Lower leg skin (tissue), 4 donors: ENCODE results near the gene BAHCC1. TPM values are rescaled to one million over a fixed set of nuclear protein-coding genes. Genes with fewer than 3 reads are reported as not detected.
A peak's percentile ranks its signal among the peaks of the same experiment; 100 is the strongest.

Experiments
- DNase-seq, 2 donors: peaks; one replicate each; pipeline ENCODE4 v3.0.0-alpha.2; 2019; ENCODE audit warnings: low spot score in 2 of 2
- H3K4me3 ChIP-seq: fragments of 200-600 bp; sonication (generic); 2 replicates; pipeline ENCODE4 v1.5.1; 2017; ENCODE audit warnings: mild to moderate bottlenecking, low read depth; ENCODE audit not compliant: poor library complexity, severe bottlenecking
- POLR2A ChIP-seq, 2 donors: fragments of 450-650 bp; IDR thresholded peaks; one replicate each; pipeline ENCODE4 v1.6.1; 2016 to 2017; ENCODE audit warnings: antibody characterized with exemption in 2 of 2, mild to moderate bottlenecking in 1 of 2, moderate library complexity in 1 of 2
- WGBS, 2 donors: methylation state at CpG; one replicate each; pipeline ENCODE4 v1.1.5; 2018; 5-methylcytosine and 5-hydroxymethylcytosine counted together
- intact Hi-C: fragments of 100-400 bp; cut with DNase I; formaldehyde crosslinking; loops from one replicate; pipeline ENCODE4 v1.15.0; 2023; ENCODE audit warnings: low total_unique reads
- total RNA-seq, 4 donors: library from RNA; depleted of rRNA; stranded (reverse); fragments of >200 nt; gene quantifications; one replicate each; pipeline ENCODE4 v1.1.0, GENCODE V29; 2016
- TF ChIP-seq, protein P1 (sequence below), 3 donors: fragments of 450-650 bp; IDR thresholded peaks; one replicate each; pipeline ENCODE4 v1.5.1; 2016; ENCODE audit warnings: antibody characterized with exemption in 3 of 3, mild to moderate bottlenecking in 3 of 3, moderate library complexity in 2 of 3

The BAHCC1 gene
- total RNA-seq, 4 donors from 2014 or later, result 4.1 to 14.2 (median 10.0) TPM

DNA sequence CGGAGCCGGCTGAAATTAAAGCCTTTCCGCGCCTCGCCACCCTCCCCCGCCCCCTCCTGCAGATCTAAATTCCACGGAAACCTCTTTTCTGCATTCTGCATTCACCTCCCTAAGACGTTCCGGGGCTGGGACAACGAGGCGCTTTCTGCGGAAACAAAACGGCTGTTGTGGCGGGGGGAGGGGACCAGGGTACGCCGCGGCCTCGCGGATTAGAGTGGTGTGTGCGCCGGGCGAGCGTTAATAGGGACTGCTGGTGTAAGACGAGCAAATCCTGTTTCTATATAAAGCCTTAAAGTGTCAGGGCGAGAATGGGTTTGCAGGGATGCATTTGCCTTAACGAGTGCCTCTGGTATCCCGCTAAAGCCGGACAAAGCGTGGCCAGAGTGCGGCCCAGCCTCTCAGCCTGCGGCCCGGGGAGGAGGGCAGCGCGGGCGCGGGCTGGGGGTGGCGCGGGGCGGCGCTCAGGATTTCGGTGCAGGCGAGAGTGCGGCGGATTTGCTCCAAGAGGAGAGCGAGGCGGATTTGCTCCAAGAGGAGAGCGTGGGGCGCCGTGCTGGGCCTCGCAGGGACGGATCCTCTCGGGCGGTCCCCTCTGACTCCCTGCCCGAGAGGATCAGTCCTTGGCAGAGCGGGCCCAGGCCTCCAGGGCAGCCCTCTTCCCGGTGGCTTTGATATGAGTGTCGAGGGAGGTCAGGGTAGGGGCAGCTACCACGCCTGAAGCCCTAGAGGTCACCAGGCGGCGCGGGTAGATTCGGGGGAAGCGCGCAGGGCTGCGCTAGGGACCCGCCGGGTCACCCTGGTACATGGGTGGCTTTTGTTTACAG is 5.1 kb downstream of the BAHCC1 start:
- TF ChIP-seq POLR2A (IDR thresholded peaks at IDR 0.05), result no peak
- TF ChIP-seq, protein P1, sequence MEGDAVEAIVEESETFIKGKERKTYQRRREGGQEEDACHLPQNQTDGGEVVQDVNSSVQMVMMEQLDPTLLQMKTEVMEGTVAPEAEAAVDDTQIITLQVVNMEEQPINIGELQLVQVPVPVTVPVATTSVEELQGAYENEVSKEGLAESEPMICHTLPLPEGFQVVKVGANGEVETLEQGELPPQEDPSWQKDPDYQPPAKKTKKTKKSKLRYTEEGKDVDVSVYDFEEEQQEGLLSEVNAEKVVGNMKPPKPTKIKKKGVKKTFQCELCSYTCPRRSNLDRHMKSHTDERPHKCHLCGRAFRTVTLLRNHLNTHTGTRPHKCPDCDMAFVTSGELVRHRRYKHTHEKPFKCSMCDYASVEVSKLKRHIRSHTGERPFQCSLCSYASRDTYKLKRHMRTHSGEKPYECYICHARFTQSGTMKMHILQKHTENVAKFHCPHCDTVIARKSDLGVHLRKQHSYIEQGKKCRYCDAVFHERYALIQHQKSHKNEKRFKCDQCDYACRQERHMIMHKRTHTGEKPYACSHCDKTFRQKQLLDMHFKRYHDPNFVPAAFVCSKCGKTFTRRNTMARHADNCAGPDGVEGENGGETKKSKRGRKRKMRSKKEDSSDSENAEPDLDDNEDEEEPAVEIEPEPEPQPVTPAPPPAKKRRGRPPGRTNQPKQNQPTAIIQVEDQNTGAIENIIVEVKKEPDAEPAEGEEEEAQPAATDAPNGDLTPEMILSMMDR (IDR thresholded peaks at IDR 0.05), result no peak
- intact Hi-C loops, result no loop called here
- no peak for DNase-seq
- H3K4me3 ChIP-seq, result peak overlapping the region; percentile 67
- WGBS, 2 donors, result 2 to 8% methylated on average over 65 of the region's 67 CpGs

DNA sequence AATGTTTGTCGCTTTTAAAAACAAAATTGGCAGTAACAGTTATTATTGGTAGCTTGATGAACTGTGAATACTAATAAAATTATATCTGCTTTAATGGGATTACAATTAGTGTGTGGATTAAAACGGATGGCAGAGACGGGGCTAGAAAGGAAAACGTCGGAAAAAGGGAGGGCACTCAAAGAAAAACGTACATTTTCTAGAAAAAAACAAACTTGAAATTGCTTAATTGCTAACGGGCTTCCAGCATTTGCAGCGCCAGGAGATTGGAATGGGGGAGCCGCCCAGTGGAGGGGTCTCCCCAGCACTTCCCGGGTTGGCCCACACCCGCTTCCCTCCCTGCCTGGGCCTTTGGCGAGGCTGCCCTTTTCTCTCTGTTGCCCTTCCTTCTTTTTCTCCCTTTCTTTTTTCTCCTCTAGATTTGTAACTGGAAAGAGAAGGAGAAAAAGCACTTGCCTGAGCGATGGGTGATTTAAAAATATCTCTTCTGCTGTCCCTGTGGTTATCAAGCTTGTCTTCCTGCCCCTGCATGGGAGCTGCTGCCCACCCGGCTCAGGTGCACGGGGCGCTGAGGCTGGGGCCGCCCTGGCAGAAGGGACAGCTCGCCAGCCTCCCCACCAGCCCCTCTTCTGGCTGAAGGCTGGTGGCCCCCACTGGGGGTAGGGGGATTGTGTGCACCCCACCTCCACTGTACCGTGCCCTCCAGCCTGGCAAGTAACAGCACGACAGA is 5.9 kb downstream of the BAHCC1 start:
- TF ChIP-seq, protein P1 (IDR thresholded peaks at IDR 0.05), result no peak
- no peak for TF ChIP-seq POLR2A (IDR thresholded peaks at IDR 0.05)
- 35 to 36% methylated on average over 20 of the region's 20 CpGs for WGBS, 2 donors
- DNase-seq, result no peak
- intact Hi-C loops, result no loop called here
- H3K4me3 ChIP-seq, result no peak overlapping the region

DNA sequence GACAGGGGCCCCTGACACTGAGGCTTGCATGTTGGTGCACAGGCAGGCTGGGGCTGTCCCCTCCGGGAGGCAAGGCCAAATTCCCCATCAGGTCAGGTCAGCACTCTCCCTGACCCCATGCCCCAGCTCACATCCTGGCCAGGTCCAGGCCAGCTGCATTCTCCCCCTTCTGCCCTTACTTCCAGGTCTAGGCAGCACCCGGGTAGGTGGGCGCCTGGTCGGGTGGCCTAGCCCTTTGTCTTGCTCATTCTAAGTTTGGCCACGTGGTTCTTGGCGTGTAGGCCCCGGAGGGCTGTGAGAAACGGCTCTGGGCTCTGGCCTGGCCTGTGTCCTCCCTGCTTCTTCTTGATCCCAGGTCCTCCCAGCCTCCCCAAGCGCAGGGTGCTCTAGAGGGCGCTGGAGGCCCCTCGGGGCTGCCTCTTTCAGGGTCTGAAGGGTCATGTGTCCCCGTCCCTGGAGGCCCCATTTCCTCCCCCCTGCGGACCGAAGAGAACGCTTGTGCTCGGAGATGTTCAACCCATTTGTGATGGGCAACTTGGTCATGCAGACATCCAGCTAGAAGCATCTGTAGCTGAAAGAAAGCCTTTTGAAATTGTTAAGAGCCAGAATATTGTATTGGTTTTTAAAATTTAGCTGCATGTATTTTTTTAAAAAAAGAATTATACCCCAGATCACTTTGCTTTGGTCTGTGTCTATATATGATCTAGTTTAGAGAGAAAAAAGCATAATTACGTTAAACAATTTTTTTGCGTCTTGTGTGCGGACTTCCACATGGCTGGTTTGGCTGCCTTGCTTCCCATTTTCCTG is 6.7 kb downstream of the BAHCC1 start:
- no peak for DNase-seq

DNA sequence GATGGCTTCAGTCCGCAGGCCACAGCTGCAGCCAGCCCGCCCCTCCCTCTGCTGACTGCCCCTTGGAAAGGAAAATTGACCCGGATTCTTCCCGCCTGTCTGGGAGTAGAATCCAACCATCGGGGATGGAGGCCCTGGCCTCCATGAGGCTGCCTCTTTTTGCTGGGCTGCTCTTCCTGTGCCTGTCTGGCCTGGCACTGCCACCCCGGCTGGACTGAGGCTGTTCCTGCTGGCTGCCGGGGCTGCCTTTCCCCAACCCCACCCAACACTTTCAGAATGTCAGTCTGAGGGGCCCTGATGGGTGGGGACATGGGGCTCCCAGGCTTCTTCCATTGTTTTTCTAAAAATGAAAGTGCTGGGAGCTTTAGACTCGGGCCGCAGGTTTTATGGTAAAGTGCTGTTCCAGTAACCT is 7.3 kb downstream of the BAHCC1 start:
- H3K4me3 ChIP-seq, result no peak overlapping the region

More for the DNA sequence above, 6.7 kb downstream of the BAHCC1 start:
- no peak for TF ChIP-seq POLR2A (IDR thresholded peaks at IDR 0.05)
- TF ChIP-seq, protein P1 (IDR thresholded peaks at IDR 0.05), result no peak
- intact Hi-C loops, result no loop called here
- no peak overlapping the region for H3K4me3 ChIP-seq
- 39 to 55% methylated on average over 18 to 19 of the region's 19 CpGs for WGBS, 2 donors

DNA sequence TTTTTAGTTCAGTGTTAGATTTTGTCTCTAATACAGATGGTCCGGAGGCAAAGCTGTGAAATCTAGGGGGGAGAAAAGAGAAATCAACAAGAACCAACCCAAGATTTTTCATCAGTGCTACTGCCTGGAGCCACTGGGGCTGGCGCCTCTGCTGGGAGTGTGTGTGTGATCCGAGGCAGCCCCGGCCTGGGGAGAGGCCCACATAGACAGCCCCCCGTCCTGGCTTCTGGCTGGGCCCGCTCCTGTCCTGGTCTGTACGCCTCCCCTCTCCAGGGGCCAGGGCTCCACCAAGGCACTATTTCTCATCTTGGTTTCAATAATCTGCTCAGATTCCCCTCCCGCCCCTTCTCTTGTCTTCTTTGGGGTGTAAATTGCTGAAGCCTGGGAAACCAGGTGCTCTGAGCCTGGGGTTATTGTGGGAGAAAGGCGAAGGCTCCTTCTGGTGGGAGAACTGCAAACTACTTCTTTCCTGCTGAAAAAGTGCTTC is 7.8 kb downstream of the BAHCC1 start:
- 57 to 63% methylated on average over 9 of the region's 9 CpGs for WGBS, 2 donors
- DNase-seq, result no peak
- TF ChIP-seq, protein P1 (IDR thresholded peaks at IDR 0.05), result no peak
- TF ChIP-seq POLR2A (IDR thresholded peaks at IDR 0.05), result no peak
- intact Hi-C loops, result no loop called here
- no peak overlapping the region for H3K4me3 ChIP-seq

More for the DNA sequence above, 7.3 kb downstream of the BAHCC1 start:
- TF ChIP-seq POLR2A (IDR thresholded peaks at IDR 0.05), result no peak
- TF ChIP-seq, protein P1 (IDR thresholded peaks at IDR 0.05), result no peak
- no peak for DNase-seq
- 43 to 64% methylated on average over 9 of the region's 9 CpGs for WGBS, 2 donors
- intact Hi-C loops, result no loop called here
